ENCODE data around the gene MCAT. TPM values are rescaled to one million over a fixed set of nuclear protein-coding genes. Genes with fewer than 3 reads are reported as not detected.
"Not testable (repeated sequence)": the region's sequence is repeated elsewhere in the genome, so short reads cannot be mapped to it uniquely, and the experiment has no call there.

The MCAT gene
- total RNA-seq, 2 experiments from 2014 or later, result 10.9 to 11.6 TPM

GRCh38 chr22:43110444-43110926, 32.7 kb downstream of the MCAT start, which contains the start of gene BIK:
Gene BIK, plus strand, starts transcription at chr22:43110750. Its CDS starts 13,273 bp downstream, at chr22:43124023.
- peak; percentile 53 for DNase-seq
- no peaks in the 10 kb centered on the region for H3K9me3 Mint-ChIP-seq (ENCODE audit: insufficient read depth)
- POLR2A ChIA-PET, result interaction anchor here (0.8 kb wide), 1 partner anchor 20 kb away, joined by 5 read pairs; no protein-coding TSS in a partner anchor
- peak within 1 kb of the TSS; percentile 61 for H3K4me3 Mint-ChIP-seq
- H3K27me3 Mint-ChIP-seq (ENCODE audit: low read depth), result peaks cover 13% of the 10 kb centered on the region
- no peak within 1 kb of the TSS for H3K27ac Mint-ChIP-seq
- CTCF ChIA-PET, result interaction anchor here (0.8 to 1.8 kb wide), 4 partner anchors 9 to 77 kb away, joined by 3 to 6 read pairs (median 4); partner anchors contain the start of genes MCAT and TTLL12
- H3K36me3 Mint-ChIP-seq (ENCODE audit: low read depth), result no peaks in the 10 kb centered on the region
- peak; percentile 76 for ATAC-seq
- peaks cover 7% of the 10 kb centered on the region for H3K4me1 Mint-ChIP-seq (ENCODE audit: low read depth)

GRCh38 chr22:43109921-43110443, 33.2 kb downstream of the MCAT start:
- POLR2A ChIA-PET, result interaction anchor here (0.7 to 0.8 kb wide), 2 partner anchors 19 to 300 kb away, joined by 3 to 5 read pairs; no protein-coding TSS in a partner anchor

GRCh38 chr22:43109511-43109910, 33.7 kb downstream of the MCAT start:
- POLR2A ChIA-PET, result interaction anchor here (0.7 kb wide), 1 partner anchor 299 kb away, joined by 3 read pairs; no protein-coding TSS in a partner anchor
- no peaks in the 10 kb centered on the region for H3K9me3 Mint-ChIP-seq (ENCODE audit: insufficient read depth)
- CTCF ChIA-PET, result interaction anchor here (0.8 to 1.8 kb wide), 3 partner anchors 27 to 78 kb away, joined by 3 to 6 read pairs (median 4); partner anchors contain the start of genes MCAT and TTLL12
- no peak overlapping the region for H3K27ac Mint-ChIP-seq
- DNase-seq (no peak), ATAC-seq (no peak)
- H3K4me1 Mint-ChIP-seq (ENCODE audit: low read depth), result peaks cover 7% of the 10 kb centered on the region
- H3K27me3 Mint-ChIP-seq (ENCODE audit: low read depth), result peaks cover 13% of the 10 kb centered on the region
- no peak overlapping the region for H3K4me3 Mint-ChIP-seq
- no peaks in the 10 kb centered on the region for H3K36me3 Mint-ChIP-seq (ENCODE audit: low read depth)

More at GRCh38 chr22:43109921-43110443, 33.2 kb downstream of the MCAT start:
- DNase-seq (no peak), ATAC-seq (no peak)
- Mint-ChIP-seq H3K27ac (no peak overlapping the region), H3K4me3 (peak overlapping the region; percentile 57), H3K9me3 (ENCODE audit: insufficient read depth) (no peaks in the 10 kb centered on the region), H3K36me3 (ENCODE audit: low read depth) (no peaks in the 10 kb centered on the region), H3K27me3 (ENCODE audit: low read depth) (peaks cover 13% of the 10 kb centered on the region), H3K4me1 (ENCODE audit: low read depth) (peaks cover 7% of the 10 kb centered on the region)
- CTCF ChIA-PET, result interaction anchor here (0.8 to 1.8 kb wide), 5 partner anchors 8 to 78 kb away, joined by 3 to 6 read pairs (median 3); partner anchors contain the start of genes MCAT and TTLL12

GRCh38 chr22:43106302-43106701, 36.9 kb downstream of the MCAT start:
- no peak for ATAC-seq
- no peak overlapping the region for H3K4me3 Mint-ChIP-seq
- peaks cover 8% of the 10 kb centered on the region for H3K27me3 Mint-ChIP-seq (ENCODE audit: low read depth)
- H3K9me3 Mint-ChIP-seq (ENCODE audit: insufficient read depth), result no peaks in the 10 kb centered on the region
- H3K4me1 Mint-ChIP-seq (ENCODE audit: low read depth), result peaks cover 14% of the 10 kb centered on the region
- no peak overlapping the region for H3K27ac Mint-ChIP-seq
- H3K36me3 Mint-ChIP-seq (ENCODE audit: low read depth), result no peaks in the 10 kb centered on the region
- POLR2A ChIA-PET, result interaction anchor here (0.7 kb wide), 1 partner anchor 12 kb away, joined by 3 read pairs; no protein-coding TSS in a partner anchor
- DNase-seq, result no peak
- CTCF ChIA-PET, result interaction anchor here (1.0 kb wide), 1 partner anchor 81 kb away, joined by 3 read pairs; no protein-coding TSS in a partner anchor

DNA sequence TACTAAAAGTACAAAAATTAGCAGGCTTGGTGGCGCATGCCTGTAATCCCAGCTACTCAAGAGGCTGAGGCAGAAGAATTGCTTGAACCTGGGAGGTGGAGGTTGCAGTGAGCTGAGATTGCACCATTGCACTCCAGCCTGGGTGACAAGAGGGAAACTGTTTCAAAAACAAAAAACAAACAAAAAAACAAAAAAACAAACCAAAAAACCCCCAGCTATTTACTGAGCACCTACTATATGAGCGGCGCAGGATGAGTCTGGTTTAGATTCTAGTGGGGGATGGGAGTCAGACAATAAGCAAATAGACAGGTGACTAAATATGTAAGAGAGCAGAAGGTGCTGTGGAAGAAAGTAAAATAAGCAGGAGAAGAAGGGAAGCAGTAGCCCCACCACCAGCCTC, 38.2 kb downstream of the MCAT start:
- ATAC-seq; H3K4me1 Mint-ChIP-seq (ENCODE audit: low read depth); POLR2A ChIA-PET; H3K27me3 Mint-ChIP-seq (ENCODE audit: low read depth); H3K9me3 Mint-ChIP-seq (ENCODE audit: insufficient read depth); DNase-seq; H3K4me3 Mint-ChIP-seq; H3K36me3 Mint-ChIP-seq (ENCODE audit: low read depth); H3K27ac Mint-ChIP-seq: not testable (repeated sequence)
- CTCF ChIA-PET, result interaction anchor here (1.8 kb wide), 1 partner anchor 15 kb away, joined by 7 read pairs; no protein-coding TSS in a partner anchor

DNA sequence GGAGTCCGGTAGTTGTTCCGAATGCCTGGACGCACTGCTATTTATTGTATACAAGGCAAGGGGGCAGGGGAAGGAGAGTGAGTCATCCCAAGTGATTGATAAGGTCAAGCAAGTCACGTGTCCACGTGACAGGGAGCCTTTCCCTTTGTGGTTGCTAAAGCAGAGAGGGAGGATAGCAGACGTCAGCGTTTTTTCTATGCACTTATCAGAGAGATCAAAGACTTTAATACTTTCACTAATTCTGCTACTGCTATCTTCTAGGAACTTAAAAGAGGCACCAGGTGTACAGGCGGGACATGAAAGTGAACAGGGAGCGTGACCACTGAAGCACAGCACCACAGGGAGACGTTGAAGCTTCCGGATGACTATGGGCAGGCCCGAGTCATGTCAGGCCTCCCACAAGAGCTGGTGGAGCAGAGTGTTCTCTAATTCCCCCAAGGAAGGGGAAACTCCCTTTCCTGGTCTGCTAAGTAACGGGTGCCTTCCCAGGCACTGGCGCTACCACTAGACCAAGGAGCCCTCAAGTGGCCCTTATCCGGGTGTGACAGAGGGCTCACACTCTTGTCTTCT, 39.1 kb downstream of the MCAT start:
- POLR2A ChIA-PET; H3K27me3 Mint-ChIP-seq (ENCODE audit: low read depth); H3K9me3 Mint-ChIP-seq (ENCODE audit: insufficient read depth); H3K4me3 Mint-ChIP-seq; H3K36me3 Mint-ChIP-seq (ENCODE audit: low read depth); H3K4me1 Mint-ChIP-seq (ENCODE audit: low read depth): not testable (repeated sequence)
- ATAC-seq (peak; percentile 78), DNase-seq (peak; percentile 59)
- CTCF ChIA-PET, result interaction anchor here (1.8 kb wide), 1 partner anchor 14 kb away, joined by 7 read pairs; no protein-coding TSS in a partner anchor
- H3K27ac Mint-ChIP-seq, result peak overlapping the region; percentile 61

DNA sequence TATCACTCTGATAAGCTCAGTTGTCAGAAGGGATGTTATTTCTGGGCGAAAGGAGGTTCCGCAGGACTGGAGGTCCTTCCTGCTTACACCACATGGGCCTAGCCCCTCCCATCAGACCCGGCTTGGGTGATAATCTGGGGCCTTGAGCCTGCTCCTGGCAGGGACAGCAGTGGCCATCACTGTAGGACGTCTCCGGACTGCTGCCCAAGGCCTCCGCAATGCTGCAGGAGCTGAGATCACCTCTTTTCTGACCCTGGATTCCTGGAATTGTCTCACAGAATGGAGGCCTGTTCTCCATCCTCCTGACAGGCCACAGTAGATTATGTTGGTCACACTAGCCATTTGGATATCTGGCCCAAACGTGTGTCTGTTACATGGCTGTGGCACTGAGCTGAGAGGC, 41.9 kb downstream of the MCAT start:
- Mint-ChIP-seq H3K9me3 (ENCODE audit: insufficient read depth) (peaks cover 7% of the 10 kb centered on the region), H3K27ac (no peak overlapping the region), H3K27me3 (ENCODE audit: low read depth) (no peaks in the 10 kb centered on the region), H3K4me3 (no peak overlapping the region), H3K36me3 (ENCODE audit: low read depth) (no peaks in the 10 kb centered on the region), H3K4me1 (ENCODE audit: low read depth) (peaks cover 10% of the 10 kb centered on the region)
- no peak for DNase-seq
- CTCF ChIA-PET, result interaction anchor here (1.2 to 1.5 kb wide), 2 partner anchors 9 to 11 kb away, joined by 3 to 7 read pairs; partner anchors contain the start of gene BIK
- ATAC-seq, result no peak
- POLR2A ChIA-PET, result no interaction called here

DNA sequence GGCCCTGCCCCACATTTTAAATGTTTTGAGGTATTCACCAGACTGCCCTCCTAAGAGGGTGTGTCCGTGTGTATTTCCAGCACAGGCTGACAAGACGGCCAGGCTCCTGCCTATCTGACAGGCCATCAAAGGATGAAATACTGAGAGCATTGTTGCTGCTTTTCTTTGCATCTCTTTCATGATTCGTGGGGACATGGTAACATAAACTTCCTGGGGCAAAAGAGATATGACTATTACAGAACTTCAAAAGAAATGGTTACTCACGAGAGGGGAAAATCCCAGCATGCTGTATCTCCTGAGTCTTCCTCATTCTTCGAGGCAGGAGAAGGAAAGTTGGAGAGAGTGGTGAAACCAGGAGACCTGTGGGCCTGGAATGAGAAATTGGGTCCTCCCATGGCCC, 43.0 kb downstream of the MCAT start:
- ATAC-seq (no peak), DNase-seq (no peak)
- H3K27me3 Mint-ChIP-seq (ENCODE audit: low read depth), result no peaks in the 10 kb centered on the region
- POLR2A ChIA-PET, result no interaction called here
- no peaks in the 10 kb centered on the region for H3K36me3 Mint-ChIP-seq (ENCODE audit: low read depth)
- CTCF ChIA-PET, result interaction anchor here (1.5 kb wide), 1 partner anchor 10 kb away, joined by 7 read pairs; no protein-coding TSS in a partner anchor
- peaks cover 9% of the 10 kb centered on the region for H3K9me3 Mint-ChIP-seq (ENCODE audit: insufficient read depth)
- H3K27ac Mint-ChIP-seq, result no peak overlapping the region
- no peak overlapping the region for H3K4me3 Mint-ChIP-seq
- peaks cover 10% of the 10 kb centered on the region for H3K4me1 Mint-ChIP-seq (ENCODE audit: low read depth)

GRCh38 chr22:43099095-43099494, 44.1 kb downstream of the MCAT start:
- POLR2A ChIA-PET, result no interaction called here
- Mint-ChIP-seq H3K9me3 (ENCODE audit: insufficient read depth) (peaks cover 9% of the 10 kb centered on the region), H3K36me3 (ENCODE audit: low read depth) (no peaks in the 10 kb centered on the region), H3K27ac (no peak overlapping the region), H3K4me1 (ENCODE audit: low read depth) (peaks cover 6% of the 10 kb centered on the region), H3K27me3 (ENCODE audit: low read depth) (no peaks in the 10 kb centered on the region), H3K4me3 (no peak overlapping the region)
- CTCF ChIA-PET, result interaction anchor here (0.6 to 1.3 kb wide), 2 partner anchors 37 to 229 kb away, joined by 3 to 4 read pairs; no protein-coding TSS in a partner anchor
- ATAC-seq (no peak), DNase-seq (no peak)

GRCh38 chr22:43098356-43098755, 44.8 kb downstream of the MCAT start:
- no peaks in the 10 kb centered on the region for H3K36me3 Mint-ChIP-seq (ENCODE audit: low read depth)
- POLR2A ChIA-PET, result interaction anchor here (0.9 kb wide), 1 partner anchor 451 kb away, joined by 3 read pairs; no protein-coding TSS in a partner anchor

DNA sequence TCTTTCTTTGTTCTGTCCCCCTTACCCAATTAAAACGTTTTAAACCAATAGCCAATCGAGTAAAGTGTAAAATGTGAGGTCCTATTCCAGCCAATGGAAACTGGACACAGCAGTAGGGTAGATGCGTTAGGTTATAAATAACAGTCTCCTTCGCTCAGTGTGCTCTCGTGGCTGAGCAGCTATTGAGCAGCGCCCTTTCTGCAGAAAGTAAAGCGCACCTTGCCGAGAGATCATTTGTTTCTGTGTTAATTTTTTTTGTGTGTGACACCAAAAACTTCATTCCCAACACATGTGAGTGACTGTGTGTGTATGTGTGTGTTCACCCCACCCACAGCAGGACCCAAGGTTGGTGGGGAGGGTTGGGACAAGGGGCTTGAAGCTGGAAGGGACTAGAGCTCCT, 46.8 kb downstream of the MCAT start:
- no peaks in the 10 kb centered on the region for H3K36me3 Mint-ChIP-seq (ENCODE audit: low read depth)
- ATAC-seq (no peak), DNase-seq (no peak)
- H3K4me3 Mint-ChIP-seq, result no peak overlapping the region
- H3K4me1 Mint-ChIP-seq (ENCODE audit: low read depth), result peaks cover 2% of the 10 kb centered on the region
- H3K27ac Mint-ChIP-seq, result no peak overlapping the region
- ChIA-PET POLR2A (interaction anchor here (1.6 kb wide), 1 partner anchor 9 kb away, joined by 4 read pairs; no protein-coding TSS in a partner anchor), CTCF (no interaction called here)
- H3K27me3 Mint-ChIP-seq (ENCODE audit: low read depth), result peaks cover 3% of the 10 kb centered on the region
- peaks cover 9% of the 10 kb centered on the region for H3K9me3 Mint-ChIP-seq (ENCODE audit: insufficient read depth)

More at GRCh38 chr22:43098356-43098755, 44.8 kb downstream of the MCAT start:
- CTCF ChIA-PET, result interaction anchor here (1.3 kb wide), 1 partner anchor 38 kb away, joined by 3 read pairs; no protein-coding TSS in a partner anchor
- Mint-ChIP-seq H3K27ac (no peak overlapping the region), H3K9me3 (ENCODE audit: insufficient read depth) (peaks cover 9% of the 10 kb centered on the region), H3K27me3 (ENCODE audit: low read depth) (no peaks in the 10 kb centered on the region), H3K4me3 (no peak overlapping the region), H3K4me1 (ENCODE audit: low read depth) (no peaks in the 10 kb centered on the region)
- no peak for ATAC-seq
- no peak for DNase-seq

Measured in activated CD8-positive, alpha-beta T cell treated with anti-CD3 and anti-CD28 coated beads, Interleukin-2, amount 10 ng/mL, durations not matched to agents 7 days and 5 days (primary cell).